ENCODE measurements around the gene CPTP. TPM values are rescaled to one million over a fixed set of nuclear protein-coding genes. Genes with fewer than 3 reads are reported as not detected.

Gene CPTP
- total RNA-seq: 16.3 TPM

DNA sequence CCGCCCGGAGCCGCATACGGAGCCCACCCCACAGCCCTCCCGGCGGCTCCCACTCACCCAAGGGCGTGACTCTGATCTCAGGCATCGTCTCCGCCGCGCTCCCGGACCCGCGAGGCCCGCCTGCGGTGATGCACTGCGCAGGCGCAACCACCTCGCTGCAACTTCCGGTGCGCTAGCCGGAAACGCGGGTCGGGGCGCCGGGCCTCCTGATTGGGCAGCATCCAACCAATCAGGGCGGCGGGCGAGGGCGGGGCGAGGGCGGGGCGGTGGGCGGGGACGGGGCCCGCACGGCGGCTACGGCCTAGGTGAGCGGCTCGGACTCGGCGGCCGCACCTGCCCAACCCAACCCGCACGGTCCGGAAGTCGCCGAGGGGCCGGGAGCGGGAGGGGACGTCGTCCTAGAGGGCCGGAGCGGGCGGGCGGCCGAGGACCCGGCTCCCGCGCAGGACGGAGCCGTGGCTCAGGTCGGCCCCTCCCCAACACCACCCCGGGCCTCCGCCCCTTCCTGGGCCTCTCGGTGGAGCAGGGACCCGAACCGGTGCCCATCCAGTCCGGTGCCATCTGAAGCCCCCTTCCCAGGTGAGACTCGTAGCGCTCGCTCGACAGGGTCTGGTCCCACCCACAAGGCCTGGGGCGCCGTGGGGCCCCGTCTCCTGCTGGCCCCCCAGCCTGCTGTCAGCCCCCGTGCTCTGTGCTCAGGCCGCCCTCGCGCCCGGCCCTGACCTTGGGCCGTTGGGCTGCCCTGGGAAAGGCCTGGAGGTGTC is at the start of gene CPTP, which contains the start of gene INTS11:
Gene CPTP, plus strand, starts transcription at position 279 of the 764 bp plus-strand sequence. CDS start 2,109 bp downstream, outside the sequence.
Gene INTS11, minus strand, starts transcription at position 137 of the 764 bp plus-strand sequence. Its CDS starts 52 bp downstream, at position 85.

GRCh38 chr1:1307923-1308755 is 16.5 kb upstream of the CPTP start, which contains the start of the genes ACAP3 and PUSL1:
Gene ACAP3, minus strand, starts transcription at chr1:1307930. Its CDS starts 115 bp downstream, at chr1:1307815.
Gene PUSL1, plus strand, starts transcription at chr1:1308597. Its CDS starts 47 bp downstream, at chr1:1308644.

DNA sequence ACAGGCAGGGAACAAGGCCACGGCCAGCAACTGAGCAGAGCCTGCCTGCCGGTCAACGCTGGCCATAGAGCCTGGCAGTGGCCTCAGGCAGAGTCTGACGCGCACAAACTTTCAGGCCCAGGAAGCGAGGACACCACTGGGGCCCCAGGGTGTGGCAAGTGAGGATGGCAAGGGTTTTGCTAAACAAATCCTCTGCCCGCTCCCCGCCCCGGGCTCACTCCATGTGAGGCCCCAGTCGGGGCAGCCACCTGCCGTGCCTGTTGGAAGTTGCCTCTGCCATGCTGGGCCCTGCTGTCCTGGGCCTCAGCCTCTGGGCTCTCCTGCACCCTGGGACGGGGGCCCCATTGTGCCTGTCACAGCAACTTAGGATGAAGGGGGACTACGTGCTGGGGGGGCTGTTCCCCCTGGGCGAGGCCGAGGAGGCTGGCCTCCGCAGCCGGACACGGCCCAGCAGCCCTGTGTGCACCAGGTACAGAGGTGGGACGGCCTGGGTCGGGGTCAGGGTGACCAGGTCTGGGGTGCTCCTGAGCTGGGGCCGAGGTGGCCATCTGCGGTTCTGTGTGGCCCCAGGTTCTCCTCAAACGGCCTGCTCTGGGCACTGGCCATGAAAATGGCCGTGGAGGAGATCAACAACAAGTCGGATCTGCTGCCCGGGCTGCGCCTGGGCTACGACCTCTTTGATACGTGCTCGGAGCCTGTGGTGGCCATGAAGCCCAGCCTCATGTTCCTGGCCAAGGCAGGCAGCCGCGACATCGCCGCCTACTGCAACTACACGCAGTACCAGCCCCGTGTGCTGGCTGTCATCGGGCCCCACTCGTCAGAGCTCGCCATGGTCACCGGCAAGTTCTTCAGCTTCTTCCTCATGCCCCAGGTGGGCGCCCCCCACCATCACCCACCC is 6.7 kb downstream of the CPTP start, which contains the start of gene TAS1R3:
Gene TAS1R3, plus strand, starts transcription at position 213 of the 898 bp plus-strand sequence. Its CDS starts 66 bp downstream, at position 279.

DNA sequence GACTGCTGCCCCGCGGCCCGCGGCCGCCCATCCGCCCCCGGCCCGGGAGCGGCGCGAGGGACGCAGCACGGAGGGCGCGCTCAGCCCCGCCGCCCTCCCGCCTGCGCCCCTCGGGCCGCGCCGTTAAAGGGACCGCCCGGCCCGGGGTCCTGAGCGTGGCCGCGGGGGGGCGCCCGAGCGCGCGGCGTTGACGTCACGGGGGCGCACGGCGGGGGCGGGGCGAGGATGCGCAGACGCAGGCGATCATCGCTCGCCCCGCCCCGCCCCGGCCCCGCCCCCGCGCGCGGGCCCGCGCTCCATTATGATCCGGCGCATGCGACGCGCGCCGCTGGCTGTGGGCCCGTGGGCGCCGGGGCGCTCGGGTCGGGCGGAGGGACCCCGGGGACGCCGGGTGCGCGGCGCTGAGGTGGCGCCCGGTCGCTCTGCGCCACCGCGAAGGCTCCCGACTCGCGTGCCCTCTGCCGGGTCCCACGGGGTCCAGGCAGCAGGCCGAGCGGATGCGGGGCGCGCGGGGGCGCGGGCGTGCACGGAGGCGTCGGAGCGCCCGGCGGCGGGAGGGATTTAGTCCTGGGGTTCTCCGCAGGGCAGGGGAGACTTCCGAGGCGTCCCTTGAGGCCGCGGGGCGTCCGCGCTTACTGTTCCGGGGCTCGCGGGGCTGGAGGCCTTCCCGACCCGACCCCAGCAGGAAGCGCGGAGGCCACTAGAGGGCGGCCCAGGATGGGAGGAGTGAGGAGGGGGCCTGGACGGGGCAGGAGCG is 24.8 kb downstream of the CPTP start, which contains the start of gene DVL1:
Gene DVL1, minus strand, starts transcription at position 163 of the 757 bp plus-strand sequence. CDS start 353 bp downstream, outside the sequence.

DNA sequence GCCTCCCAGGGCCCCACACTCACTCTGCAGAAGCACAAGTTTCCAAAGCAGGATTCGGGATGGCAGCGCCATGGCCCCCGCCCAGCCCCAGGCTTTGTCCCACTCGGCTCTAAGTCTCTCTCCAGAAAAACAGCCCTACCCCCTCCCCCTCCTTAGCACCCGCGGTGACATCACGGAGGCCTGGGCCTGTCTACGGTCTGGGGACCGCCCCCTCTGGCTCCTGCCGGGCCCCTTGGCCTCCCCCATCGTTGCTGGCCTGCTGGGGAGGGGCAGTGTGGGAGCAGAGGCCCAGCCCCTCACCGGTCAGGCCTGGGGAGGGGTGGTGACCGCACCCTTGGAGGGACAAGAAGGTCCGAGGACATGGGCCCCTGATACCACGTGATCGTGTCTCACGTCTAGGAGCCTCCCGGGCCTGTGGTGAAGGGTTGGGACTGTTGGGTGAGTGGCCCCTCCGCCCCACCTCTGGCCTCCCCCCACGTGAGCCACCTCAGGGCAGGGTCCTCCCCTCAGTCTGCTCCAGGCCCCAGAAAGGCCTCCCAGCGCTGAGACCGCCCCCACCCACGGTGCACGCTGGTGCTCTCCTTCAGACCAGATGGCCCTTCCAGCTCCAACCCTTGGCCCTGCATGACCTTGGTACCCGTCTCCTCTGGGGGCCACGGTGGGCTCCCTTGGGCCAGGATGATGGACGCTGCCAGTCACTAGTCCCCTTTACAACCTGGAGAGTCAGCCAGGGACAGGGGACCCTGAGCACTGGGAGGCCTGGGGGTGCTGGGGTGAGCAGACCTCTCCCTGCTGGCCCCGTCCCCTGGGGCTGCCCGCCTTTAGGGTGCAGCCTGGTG is 34.0 kb downstream of the CPTP start, which contains the start of gene MXRA8:
Gene MXRA8, minus strand, starts transcription at position 123 of the 839 bp plus-strand sequence. Its CDS starts 51 bp downstream, at position 72.

DNA sequence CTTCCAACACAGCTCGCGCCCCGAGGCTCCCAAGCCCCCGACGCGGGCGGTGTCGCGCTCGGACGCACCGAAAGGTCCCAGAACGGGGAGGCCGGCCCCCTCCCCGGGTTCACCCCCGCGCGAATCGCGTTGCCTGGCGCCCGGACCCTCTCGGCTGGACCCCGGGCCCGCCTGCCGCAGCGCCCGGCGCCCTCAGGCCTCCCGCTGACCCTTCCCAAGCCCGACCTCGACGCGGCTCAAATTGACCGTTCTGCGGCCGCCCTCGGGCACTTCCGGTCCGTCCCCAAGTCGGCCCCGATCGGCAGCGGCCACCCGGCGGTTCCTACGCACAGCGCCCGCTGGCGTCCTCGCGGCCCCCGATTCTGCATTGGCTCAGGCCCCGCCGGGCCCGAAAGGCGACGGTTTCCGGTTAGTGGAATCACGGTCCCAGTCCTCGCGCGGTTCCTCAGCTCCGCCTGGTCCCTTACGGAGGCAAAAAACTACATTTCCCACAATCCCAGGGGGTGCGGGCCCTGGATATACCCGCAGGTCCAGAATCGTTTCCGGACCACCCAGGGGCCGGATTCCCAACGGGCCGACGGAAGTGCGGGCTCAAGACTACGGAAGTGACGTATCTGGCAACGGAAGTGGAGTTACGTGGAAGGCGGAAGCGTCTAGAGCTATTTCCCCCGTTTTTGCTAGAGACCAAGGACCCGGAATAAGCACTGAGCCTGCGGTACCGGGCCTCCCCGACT is 50.5 kb downstream of the CPTP start, which contains the start of gene AURKAIP1:
Gene AURKAIP1, minus strand, starts transcription at position 279 of the 734 bp plus-strand sequence. CDS start 451 bp downstream, outside the sequence.

Small RNAs within 50 kb of the gene (small RNA-seq; reads per million reads assigned to genes)
- gene MIR6726 (ENCODE audit: low replicate concordance): not detected

Other genes with a start within 250 kb of the CPTP start
- 16.9 TPM for gene C1orf159, start 208.7 kb upstream of the CPTP start, total RNA-seq
- not detected for gene TTLL10, start 150.9 kb upstream of the CPTP start, total RNA-seq
- not detected for gene TNFRSF18, start 118.2 kb upstream of the CPTP start, total RNA-seq
- not detected for gene TNFRSF4, start 110.6 kb upstream of the CPTP start, total RNA-seq
- gene SDF4, start 92.8 kb upstream of the CPTP start, total RNA-seq: 34.4 TPM
- 24.7 TPM for gene B3GALT6, start 92.6 kb upstream of the CPTP start, total RNA-seq
- gene C1QTNF12, start 78.1 kb upstream of the CPTP start, total RNA-seq: not detected
- 52.0 TPM for gene UBE2J2, start 50.9 kb upstream of the CPTP start, total RNA-seq
- 4.4 TPM for gene SCNN1D, start 44.4 kb upstream of the CPTP start, total RNA-seq
- gene ACAP3, start 16.9 kb upstream of the CPTP start, total RNA-seq: 202 TPM
- gene PUSL1, start 16.2 kb upstream of the CPTP start, total RNA-seq: 10.0 TPM
- gene INTS11, start 142 bp upstream of the CPTP start, total RNA-seq: 69.2 TPM
- gene TAS1R3, start 6.5 kb downstream of the CPTP start, total RNA-seq: 1.6 TPM
- 80.1 TPM for gene DVL1, start 24.6 kb downstream of the CPTP start, total RNA-seq
- 9.1 TPM for gene MXRA8, start 33.8 kb downstream of the CPTP start, total RNA-seq
- 27.2 TPM for gene AURKAIP1, start 50.4 kb downstream of the CPTP start, total RNA-seq
- 262 TPM for gene CCNL2, start 74.5 kb downstream of the CPTP start, total RNA-seq
- 49.5 TPM for gene MRPL20, start 82.5 kb downstream of the CPTP start, total RNA-seq
- gene ANKRD65, start 96.5 kb downstream of the CPTP start, total RNA-seq: 1.6 TPM
- gene VWA1, start 110.9 kb downstream of the CPTP start, total RNA-seq: 4.1 TPM
- not detected for gene ATAD3C, start 124.9 kb downstream of the CPTP start, total RNA-seq
- gene ATAD3B, start 147.0 kb downstream of the CPTP start, total RNA-seq: 22.5 TPM
- gene ATAD3A, start 187.4 kb downstream of the CPTP start, total RNA-seq: 13.5 TPM
- gene TMEM240, start 215.8 kb downstream of the CPTP start, total RNA-seq: 20.3 TPM

All from parietal lobe (tissue), 2 donors.